Measurements from ENCODE around the gene FANCD2.

DNA sequence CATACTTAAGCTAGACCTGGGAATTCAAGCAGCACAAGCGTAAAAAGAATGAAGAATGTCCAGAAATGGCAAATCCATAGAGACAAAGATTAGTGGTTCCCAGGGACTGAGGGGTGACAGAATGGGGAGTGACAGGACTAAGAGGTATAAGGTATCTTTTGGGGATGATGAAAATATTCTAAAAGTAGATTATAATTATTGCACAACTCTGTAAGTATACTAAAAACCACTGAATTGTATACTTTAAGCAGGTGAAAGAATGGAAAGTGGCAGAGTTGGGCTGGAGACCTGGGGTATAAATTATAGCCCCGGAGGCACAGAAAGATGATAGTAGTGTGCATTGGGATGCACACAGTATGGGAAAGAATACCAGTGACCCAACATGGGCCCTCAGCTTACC is 94.8 kb downstream of the FANCD2 start:
- TF ChIP-seq, protein P1, sequence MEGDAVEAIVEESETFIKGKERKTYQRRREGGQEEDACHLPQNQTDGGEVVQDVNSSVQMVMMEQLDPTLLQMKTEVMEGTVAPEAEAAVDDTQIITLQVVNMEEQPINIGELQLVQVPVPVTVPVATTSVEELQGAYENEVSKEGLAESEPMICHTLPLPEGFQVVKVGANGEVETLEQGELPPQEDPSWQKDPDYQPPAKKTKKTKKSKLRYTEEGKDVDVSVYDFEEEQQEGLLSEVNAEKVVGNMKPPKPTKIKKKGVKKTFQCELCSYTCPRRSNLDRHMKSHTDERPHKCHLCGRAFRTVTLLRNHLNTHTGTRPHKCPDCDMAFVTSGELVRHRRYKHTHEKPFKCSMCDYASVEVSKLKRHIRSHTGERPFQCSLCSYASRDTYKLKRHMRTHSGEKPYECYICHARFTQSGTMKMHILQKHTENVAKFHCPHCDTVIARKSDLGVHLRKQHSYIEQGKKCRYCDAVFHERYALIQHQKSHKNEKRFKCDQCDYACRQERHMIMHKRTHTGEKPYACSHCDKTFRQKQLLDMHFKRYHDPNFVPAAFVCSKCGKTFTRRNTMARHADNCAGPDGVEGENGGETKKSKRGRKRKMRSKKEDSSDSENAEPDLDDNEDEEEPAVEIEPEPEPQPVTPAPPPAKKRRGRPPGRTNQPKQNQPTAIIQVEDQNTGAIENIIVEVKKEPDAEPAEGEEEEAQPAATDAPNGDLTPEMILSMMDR (IDR thresholded peaks at IDR 0.05) = no peak
- no peak for TF ChIP-seq POLR2AphosphoS5 (IDR thresholded peaks at IDR 0.05)
- no peak for TF ChIP-seq EP300 (IDR thresholded peaks at IDR 0.05)
- no peak for TF ChIP-seq POLR2A (IDR thresholded peaks at IDR 0.05)

Measured in suprapubic skin (tissue), 4 donors.